GM19099 (cell line): Measurements from ENCODE around the gene ADRA1B.

Source experiments
- POLR2A ChIP-seq: IDR thresholded peaks from 3 replicates; pipeline ENCODE4 v1.6.1; 2011; ENCODE audit warnings: low read depth; ENCODE audit not compliant: insufficient read length; ENCODE audit errors: extremely low read depth

The ADRA1B gene

DNA sequence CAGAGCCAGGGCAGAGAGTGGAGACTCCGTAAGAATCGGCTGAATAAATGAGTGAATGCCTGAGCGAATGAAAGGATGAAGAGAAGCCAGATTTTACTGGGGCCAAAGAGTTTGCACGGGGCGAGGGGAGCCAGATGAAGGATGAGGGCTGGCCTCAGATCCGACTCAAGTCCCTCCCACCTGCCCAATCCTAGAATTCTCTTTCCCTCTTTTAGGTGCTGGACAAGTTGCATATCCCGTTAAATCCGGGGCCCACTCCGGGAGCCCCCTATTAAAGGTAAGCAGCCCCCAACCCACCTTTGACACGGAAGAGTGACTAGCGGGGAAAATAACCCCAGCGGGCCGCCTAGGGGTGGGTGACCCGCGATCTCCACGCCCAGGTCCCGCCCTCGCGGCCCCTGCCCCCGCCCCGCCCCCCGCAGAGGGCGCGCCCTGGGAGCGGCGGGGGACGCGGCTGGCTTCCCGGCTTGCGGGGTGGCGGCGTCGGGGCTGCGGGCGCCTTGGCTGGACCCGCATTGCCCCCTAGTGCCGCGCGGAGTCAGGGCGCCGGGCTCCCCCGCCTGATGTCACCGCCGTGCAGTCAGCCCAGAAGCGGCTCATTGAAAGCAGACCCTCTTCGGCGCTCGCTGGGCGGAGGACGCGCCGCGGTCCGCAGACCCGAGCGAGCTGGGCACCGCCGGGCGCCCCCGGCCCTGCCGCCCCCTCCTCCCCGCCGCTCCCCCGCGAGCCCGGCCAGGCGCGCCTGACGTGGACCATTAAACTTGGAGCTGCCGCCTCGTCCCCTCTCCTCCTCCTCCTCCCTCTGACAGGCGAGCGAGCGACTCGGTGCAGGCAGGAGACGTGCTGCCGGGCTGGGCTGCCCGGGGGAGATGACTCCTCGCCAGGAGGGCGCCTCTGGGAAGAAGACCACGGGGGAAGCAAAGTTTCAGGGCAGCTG lies at the start of gene ADRA1B:
Gene ADRA1B (plus strand): TSS at position 579 of the 937 bp plus-strand sequence. CDS start 424 bp downstream, outside the sequence.
- no peak for TF ChIP-seq POLR2A

DNA sequence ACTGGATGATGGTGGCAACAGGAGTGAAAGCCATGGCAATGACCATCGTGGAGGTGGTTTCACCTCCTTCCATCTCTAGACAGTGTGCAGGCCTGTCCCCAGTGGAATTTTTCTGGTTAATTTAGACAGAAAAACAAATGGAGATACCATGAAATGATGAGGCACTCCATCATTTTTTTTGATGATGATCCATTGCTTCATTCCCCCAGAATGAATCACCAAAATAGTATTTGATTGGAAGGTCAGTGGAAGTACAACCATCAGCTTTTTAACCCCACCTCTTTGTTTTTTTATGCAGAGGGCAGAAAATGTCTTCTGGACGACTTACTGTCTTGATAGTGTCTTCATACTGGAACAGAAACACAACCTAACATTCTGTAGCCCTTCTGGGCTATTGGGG lies 42.6 kb upstream of the ADRA1B start:
- no peak for TF ChIP-seq POLR2A

DNA sequence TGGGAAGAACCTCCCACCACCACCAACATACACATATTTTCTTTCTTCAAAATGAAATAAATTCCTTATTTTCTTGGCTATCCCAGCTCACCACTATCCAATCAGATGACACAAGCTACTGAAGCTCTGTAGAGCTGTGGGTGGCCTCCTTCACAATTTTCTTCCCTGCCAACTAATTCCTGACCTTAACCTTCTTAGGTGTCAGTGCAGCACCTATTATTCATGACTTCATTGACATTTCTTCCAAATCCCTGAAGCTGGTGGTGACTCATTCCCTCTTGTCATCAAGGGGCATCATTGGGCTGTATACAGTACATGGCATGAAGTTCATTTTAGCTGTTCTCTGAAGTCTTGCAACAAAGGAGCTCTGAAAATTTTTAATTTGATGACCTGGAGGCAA lies 42.0 kb upstream of the ADRA1B start:
- TF ChIP-seq POLR2A: no peak

DNA sequence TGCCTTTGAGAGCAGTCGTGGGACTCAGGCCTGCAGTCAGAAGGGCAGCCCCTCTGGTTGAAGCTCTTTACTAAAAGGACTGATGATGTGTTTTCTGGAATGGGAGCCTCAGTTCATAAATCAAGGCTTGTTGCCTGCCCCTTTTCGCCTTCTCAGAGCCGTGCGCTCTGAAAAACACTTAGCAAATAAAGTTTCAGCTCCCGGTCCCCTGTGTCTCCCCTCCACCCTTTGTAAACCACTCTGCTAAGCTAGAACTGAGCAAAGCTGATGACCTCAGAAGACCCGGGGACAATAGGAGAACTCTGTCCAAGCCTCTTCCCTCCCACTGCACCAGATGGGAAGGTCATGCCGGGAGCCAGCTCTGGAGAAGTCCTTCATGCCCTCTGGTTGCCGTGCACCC lies 39.3 kb upstream of the ADRA1B start:
- TF ChIP-seq POLR2A: no peak

DNA sequence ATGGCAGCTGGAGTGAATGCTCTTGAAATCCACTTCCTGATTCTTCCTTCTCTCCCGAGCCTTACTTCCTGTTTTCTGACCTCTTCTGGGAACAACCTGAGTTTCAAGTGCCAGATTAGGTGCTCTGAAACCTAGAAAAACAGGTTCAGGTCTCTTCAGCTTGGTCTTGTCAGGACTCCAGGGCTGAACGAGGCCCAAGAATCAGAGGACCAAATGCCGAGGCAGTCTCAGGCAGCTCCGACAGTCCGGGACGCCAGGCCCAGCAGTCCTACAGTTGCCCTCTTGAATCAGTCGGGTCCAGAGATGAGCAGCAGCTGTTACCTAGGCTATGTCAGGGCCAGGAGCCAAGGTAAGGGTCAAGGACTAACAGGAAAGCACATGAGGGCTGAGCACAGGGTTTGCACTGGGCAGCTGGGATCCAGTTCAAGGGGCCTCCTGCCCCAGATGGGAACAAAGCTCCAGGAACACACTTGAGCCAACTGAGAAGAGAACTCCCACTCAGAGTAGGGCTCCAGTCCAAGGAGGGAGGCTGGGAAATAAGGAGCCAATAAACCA lies 38.3 kb upstream of the ADRA1B start:
- no peak for TF ChIP-seq POLR2A

DNA sequence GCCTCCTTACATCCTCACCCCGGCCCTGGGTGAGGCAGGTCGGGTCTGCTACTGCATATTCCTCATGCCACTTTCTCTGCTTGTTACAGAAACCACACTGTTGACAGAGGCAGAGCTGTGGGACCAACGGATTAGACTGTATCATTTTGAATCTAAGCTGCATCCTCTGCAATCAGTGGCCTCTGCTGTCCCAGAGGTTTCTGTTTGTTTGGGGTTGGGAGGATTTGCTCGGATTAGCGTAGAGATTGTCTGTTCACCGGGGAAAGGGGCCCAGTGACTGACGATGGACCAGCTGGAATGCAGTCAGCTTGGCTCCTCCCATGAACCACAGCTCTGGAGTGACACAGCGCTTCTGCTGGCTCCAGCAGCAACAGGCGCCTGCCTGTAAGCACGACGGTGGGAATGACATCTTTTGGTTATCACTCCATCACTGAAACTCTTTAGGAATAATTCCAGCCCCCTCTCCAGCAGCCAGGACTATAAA lies 37.3 kb upstream of the ADRA1B start:
- no peak for TF ChIP-seq POLR2A

DNA sequence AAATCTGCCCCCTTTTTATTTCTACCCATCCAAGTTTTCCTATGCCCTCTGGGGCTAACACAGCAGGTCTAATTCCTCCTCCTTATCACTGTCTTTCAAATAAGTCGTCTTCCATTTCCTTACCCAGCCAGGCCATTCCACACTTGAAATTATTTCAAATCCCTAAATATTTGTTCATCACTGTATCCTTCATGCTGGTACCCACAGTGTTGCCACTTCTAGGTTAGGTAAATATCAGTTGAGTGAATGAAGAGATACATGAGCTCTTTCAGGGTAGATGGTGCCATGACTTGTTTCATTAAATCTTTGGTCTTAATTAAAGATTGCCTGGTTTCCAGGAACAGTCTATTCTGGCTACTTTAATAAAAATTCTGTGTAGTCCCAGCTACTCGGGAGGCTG lies 35.6 kb upstream of the ADRA1B start:
- no peak for TF ChIP-seq POLR2A

DNA sequence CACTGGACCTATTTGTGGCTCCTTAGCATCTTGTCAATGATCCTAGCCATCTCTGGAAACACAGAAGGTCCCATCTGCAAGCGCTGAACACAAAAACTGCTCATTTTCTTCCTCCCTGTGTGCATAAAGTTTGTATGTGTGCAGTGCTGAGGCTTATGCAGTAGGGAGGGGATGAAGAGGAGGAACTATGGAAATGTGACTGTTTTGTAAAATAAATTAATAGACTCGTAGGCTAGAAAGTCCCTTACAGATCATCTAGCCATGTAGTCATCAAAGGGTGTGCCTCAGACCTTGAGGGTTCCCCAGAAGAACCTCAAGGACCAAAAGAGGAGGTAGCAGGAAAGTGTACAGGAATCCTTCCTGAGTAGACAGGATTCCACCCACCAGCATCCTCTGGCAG lies 34.3 kb upstream of the ADRA1B start:
- TF ChIP-seq POLR2A: no peak

DNA sequence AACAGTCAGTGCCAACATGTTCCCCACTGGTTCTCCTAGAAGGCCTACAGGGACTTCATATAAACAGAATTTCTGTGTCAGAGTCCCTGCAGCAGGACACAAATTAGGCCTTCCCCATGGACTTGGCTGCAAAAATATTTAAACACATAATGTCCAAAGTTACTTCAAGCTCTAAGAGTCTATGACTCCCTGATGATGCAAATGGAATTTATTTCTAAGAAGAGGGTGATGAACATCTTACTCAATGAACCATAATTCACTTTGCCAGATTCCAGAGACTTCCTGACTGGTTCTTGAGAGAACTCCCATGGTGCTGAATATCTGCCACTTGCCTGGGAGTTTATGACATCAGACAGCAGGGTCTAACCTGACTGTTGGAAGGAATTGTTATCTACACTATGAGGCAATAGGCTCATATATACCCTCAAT lies 32.7 kb upstream of the ADRA1B start:
- no peak for TF ChIP-seq POLR2A

DNA sequence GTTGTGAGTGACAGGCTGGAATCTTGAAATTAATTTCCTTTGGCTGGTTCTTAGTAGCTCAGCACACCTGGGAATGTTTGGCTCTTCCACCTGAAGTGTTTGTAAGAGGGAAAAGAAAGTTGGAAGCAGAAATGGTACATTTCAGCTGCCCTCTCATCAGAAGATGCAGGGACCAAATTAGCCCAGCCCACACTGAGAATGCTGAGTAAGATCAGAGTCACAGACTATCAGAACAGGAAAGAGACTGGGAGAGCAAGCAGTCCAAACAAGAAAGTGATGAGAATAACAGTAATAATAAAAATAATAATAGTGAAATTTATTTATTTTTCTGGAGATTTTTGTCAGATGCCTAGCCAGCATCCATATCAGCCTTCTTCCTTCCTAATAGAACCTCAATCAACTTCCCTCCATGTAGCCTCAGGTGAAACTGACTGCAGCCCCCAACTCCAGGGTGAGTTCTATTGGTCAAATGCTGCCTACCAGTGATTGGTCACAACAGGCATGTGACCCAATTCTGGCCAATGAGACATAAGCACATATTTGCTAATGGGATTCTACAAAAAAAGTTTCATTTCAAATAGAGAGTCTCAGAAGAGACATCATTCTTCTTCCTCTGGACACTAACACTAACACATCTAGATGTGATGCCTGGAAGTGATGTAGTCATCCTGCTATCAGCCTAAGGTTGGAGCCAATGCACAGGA lies 31.2 kb upstream of the ADRA1B start:
- TF ChIP-seq POLR2A: no peak

DNA sequence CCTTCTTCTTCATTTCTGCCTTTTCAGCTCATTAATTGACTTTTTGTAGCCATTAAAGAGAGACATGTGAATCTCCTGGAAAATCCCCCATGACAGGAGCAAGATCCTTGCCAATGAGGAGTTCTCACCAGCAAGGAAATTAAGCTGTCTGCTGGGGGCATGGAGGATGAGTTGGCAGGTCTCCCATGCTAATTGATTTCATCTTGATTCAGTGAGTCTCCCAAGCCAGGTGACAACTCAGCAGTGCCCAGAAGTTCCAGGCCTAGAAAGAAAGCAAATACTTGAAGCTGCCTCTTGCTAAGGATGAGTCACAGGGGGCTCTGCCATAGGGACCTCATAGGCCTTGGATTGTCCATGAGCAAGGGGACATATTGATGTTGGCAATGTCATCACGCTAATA lies 30.0 kb upstream of the ADRA1B start:
- no peak for TF ChIP-seq POLR2A

DNA sequence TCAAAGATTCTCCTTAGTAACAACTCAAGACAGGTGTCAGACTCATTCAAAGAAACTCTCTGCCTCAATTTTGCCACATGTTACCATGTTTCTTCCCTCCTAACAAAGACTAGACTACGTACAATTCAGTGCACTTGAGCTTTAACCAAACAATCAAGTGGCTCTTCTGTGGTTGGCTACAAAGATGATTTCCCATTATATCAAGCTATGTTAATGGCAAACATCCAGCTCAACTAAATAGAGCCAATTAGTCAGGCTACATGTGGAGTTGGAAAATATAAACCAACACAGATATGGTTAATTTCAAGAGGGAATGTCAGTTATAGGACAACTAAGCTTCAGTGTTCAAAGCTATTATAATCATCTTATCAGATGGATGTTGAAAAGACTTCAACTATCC lies 29.2 kb upstream of the ADRA1B start:
- TF ChIP-seq POLR2A: no peak

DNA sequence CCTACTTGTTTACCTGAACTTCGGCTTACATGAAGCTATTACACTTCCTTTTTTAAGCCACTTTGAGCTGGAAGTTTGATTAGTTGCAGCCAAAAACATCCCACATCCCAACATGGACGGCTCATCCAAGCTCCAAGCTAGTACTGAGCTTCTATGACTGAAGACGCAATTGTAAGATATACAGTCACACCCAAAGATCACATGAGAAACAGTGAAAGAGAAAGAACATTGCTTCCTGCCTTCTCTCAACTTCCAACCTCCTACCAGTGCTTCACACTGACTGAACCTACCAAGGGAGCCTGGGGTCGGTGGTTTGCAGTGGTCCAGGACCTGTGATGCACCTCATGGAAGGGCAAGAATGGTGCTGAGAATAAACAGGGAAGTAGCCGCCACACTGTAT lies 27.4 kb upstream of the ADRA1B start:
- no peak for TF ChIP-seq POLR2A

DNA sequence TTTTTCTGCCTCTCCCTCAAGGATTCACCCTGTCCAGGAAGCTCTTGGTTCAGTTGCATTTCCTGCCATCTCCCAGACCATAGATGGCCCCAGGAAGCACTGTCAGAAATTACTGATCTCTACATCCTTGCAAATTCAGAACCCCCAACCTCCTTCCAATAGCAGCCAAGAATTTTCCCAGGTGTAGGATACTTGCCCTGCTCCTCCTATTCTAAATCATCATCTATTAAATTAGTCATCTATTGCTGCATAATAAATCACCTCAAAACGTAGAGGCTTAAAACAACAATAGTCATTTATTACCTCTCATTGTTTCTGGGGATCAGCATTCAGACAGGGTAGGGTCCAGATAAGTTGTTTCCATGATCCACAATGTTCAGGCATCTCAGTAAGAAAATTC lies 26.1 kb upstream of the ADRA1B start:
- no peak for TF ChIP-seq POLR2A

DNA sequence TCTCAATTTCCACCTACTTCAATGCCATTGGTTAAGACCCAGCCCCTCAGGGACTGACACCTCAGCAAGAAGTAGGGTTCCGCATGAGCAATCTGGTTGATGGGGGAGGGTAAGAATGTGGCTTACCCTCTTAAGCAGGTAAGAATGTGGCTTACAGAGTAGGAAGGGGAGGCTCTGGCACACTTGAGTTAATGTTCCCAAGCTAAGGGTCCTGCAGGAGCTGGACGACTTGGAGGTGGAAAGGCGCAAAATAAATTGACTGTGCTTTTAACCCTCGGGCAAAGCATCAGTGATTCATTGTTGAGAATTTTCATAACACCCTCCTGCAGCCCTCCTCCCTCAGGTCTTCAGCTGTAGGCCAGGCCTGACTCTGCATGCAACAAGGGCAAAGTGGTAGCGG lies 24.9 kb upstream of the ADRA1B start:
- TF ChIP-seq POLR2A: no peak
